ENCODE measurements around the gene COX17.

The COX17 gene

GRCh38 chr3:119675188-119675874 is 1.9 kb downstream of the COX17 start:
- DNase-seq (ENCODE audit: low spot score) (no peak), FAIRE-seq (no peak)

- FAIRE-seq (no peak), DNase-seq (ENCODE audit: low spot score) (no peak)
Measured at GRCh38 chr3:119673875-119674274, 3.3 kb downstream of the COX17 start.

GRCh38 chr3:119672776-119673175 is 4.4 kb downstream of the COX17 start:
- FAIRE-seq = no peak
- no peak for DNase-seq (ENCODE audit: low spot score)

GRCh38 chr3:119669906-119670570 is 7.2 kb downstream of the COX17 start:
- FAIRE-seq (no peak), DNase-seq (ENCODE audit: low spot score) (no peak)

- FAIRE-seq (no peak), DNase-seq (ENCODE audit: low spot score) (no peak)
Measured at GRCh38 chr3:119665954-119666559, 11.1 kb downstream of the COX17 start.

- no peak for FAIRE-seq
- peak; percentile 84 for DNase-seq (ENCODE audit: low spot score)
Measured at GRCh38 chr3:119664850-119665379, 12.3 kb downstream of the COX17 start.

- DNase-seq (ENCODE audit: low spot score) (no peak), FAIRE-seq (no peak)
Measured at GRCh38 chr3:119664370-119664769, 12.8 kb downstream of the COX17 start.

GRCh38 chr3:119663885-119664284 is 13.3 kb downstream of the COX17 start:
- FAIRE-seq (no peak), DNase-seq (ENCODE audit: low spot score) (no peak)

- no peak for DNase-seq (ENCODE audit: low spot score)
- no peak for FAIRE-seq
Measured at GRCh38 chr3:119662604-119663373, 14.4 kb downstream of the COX17 start.

- no peak for FAIRE-seq
- DNase-seq (ENCODE audit: low spot score) = no peak
Measured at GRCh38 chr3:119660474-119661440, 16.4 kb downstream of the COX17 start, which contains the start of gene POPDC2. POPDC2 (minus strand) TSS chr3:119660589; CDS start chr3:119660423, 166 bp downstream.

GRCh38 chr3:119659606-119660291 is 17.5 kb downstream of the COX17 start:
- no peak for DNase-seq (ENCODE audit: low spot score)
- FAIRE-seq = no peak

- DNase-seq (ENCODE audit: low spot score) = no peak
- FAIRE-seq = no peak
Measured at GRCh38 chr3:119658994-119659393, 18.2 kb downstream of the COX17 start.

- FAIRE-seq (no peak), DNase-seq (ENCODE audit: low spot score) (no peak)
Measured at GRCh38 chr3:119657887-119658702, 19.1 kb downstream of the COX17 start.

GRCh38 chr3:119653876-119654275 is 23.3 kb downstream of the COX17 start:
- no peak for DNase-seq (ENCODE audit: low spot score)
- no peak for FAIRE-seq

GRCh38 chr3:119652306-119653033 is 24.7 kb downstream of the COX17 start:
- DNase-seq (ENCODE audit: low spot score) (no peak), FAIRE-seq (no peak)

GRCh38 chr3:119649761-119650160 is 27.4 kb downstream of the COX17 start:
- DNase-seq (ENCODE audit: low spot score) (no peak), FAIRE-seq (no peak)

GRCh38 chr3:119647843-119648575 is 29.2 kb downstream of the COX17 start:
- FAIRE-seq = no peak
- DNase-seq (ENCODE audit: low spot score) = no peak

GRCh38 chr3:119647171-119647570 is 30.0 kb downstream of the COX17 start:
- DNase-seq (ENCODE audit: low spot score) (no peak), FAIRE-seq (no peak)

Data from RCC 7860 (cell line).